H1 (cell line): ENCODE results near the gene BRIP1. TPM values are rescaled to one million over a fixed set of nuclear protein-coding genes. Genes with fewer than 3 reads are reported as not detected.

Source experiments
- CHD7 ChIP-seq: fragments of 300-600 bp; sonication (generic); IDR thresholded peaks from 2 replicates; pipeline ENCODE4 v1.7.1; 2012; ENCODE audit warnings: low read length, moderate library complexity, mild to moderate bottlenecking, inconsistent platforms; ENCODE audit not compliant: insufficient replicate concordance
- SAP30 ChIP-seq: fragments of 300-600 bp; sonication (generic); IDR thresholded peaks from 2 replicates; pipeline ENCODE4 v1.7.1; 2012; ENCODE audit warnings: low read length, moderate library complexity, mild to moderate bottlenecking, inconsistent platforms; ENCODE audit not compliant: insufficient read depth, insufficient replicate concordance
- SP2 ChIP-seq: IDR thresholded peaks from 2 replicates; pipeline ENCODE4 v1.6.1; 2012; ENCODE audit warnings: mild to moderate bottlenecking, low read length, inconsistent platforms
- polyA plus RNA-seq, 7 experiments: library from polyadenylated mRNA; depleted of rRNA in 3 of 7; stranded (reverse) in 5 of 7; unstranded in 2 of 7; fragments of >200 nt in 5 of 7; fragments of 200-250 nt in 2 of 7; gene quantifications; 1 replicate in 5 of 7; 2 replicates in 1 of 7; 4 replicates in 1 of 7; pipeline versions ENCODE4 v1.2.1 to v1.2.3, GENCODE V29; 2011 to 2013; ENCODE audit warnings: missing spikeins in 2 of 7, mixed read lengths in 2 of 7
- total RNA-seq: library from RNA; stranded (reverse); fragmentation: NEBNext Ultra II Directional; extraction: Animal tissue kit (Norgen Biotek cat#: 25700); gene quantifications from 2 replicates; pipeline ENCODE4 v1.2.1, GENCODE V29; 2021

BRIP1 gene
- total and polyA plus RNA-seq, 2 of the 8 experiments (the other 6 are each of a cell fraction or from before 2014, with no cell fraction given), result 5.8 to 19.2 TPM

- TF ChIP-seq CHD7 (no peak), SAP30 (no peak), SP2 (no peak)
Observed at GRCh38 chr17:61764846-61765245, 98.5 kb downstream of the BRIP1 start (continued).
